HEK293 (cell line): ENCODE results near the gene PCP2.

Experiments
- CTCF ChIA-PET: fragments of 350-600 bp; formaldehyde crosslinking; extraction: SDS; loops from one replicate; lab custom pipeline; 2021; ENCODE audit warnings: antibody characterized with exemption; lab: Yijun Ruan, JAX
- POLR2A ChIA-PET: fragments of 300-600 bp; formaldehyde crosslinking; extraction: SDS; loops from one replicate; lab custom pipeline; 2020; ENCODE audit warnings: antibody characterized with exemption, inconsistent platforms; lab: Yijun Ruan, JAX
- H3K27ac ChIP-seq: fragments of 200-500 bp; sonication (Bioruptor generic); 2 replicates; pipeline ENCODE4 v1.5.1; 2014; ENCODE audit warnings: low read depth, low read length, control low read depth, inconsistent platforms; ENCODE audit errors: extremely low read depth
- H3K36me3 ChIP-seq, 2 experiments: fragments of 200-500 bp in 1 of 2; sonication (Bioruptor generic) in 1 of 2; 1 replicate in 1 of 2; 2 replicates in 1 of 2; pipeline ENCODE4 v1.5.1; 2014 to 2017; ENCODE audit warnings: inconsistent platforms in 2 of 2, low read length in 2 of 2; ENCODE audit not compliant: control insufficient read depth in 2 of 2, insufficient read depth in 1 of 2
- H3K4me1 ChIP-seq: fragments of 200-500 bp; sonication (Bioruptor generic); 2 replicates; pipeline ENCODE4 v1.5.1; 2014; ENCODE audit warnings: mild to moderate bottlenecking, low read length, inconsistent platforms; ENCODE audit not compliant: control insufficient read depth, insufficient read depth
- H3K4me3 ChIP-seq: 2 replicates; pipeline ENCODE4 v1.5.1; 2011; ENCODE audit warnings: low read depth, mild to moderate bottlenecking, control low read depth, low read length, moderate library complexity
- H3K9me3 ChIP-seq: fragments of 200-500 bp; sonication (Bioruptor generic); 2 replicates; pipeline ENCODE4 v1.5.1; 2014; ENCODE audit warnings: low read depth, low read length, inconsistent platforms; ENCODE audit not compliant: control insufficient read depth, insufficient read depth
- AEBP2 ChIP-seq: fragments of 450-650 bp; formaldehyde crosslinking; IDR thresholded peaks from 2 replicates; pipeline ENCODE4 v1.5.1; 2016; ENCODE audit warnings: missing biosample characterization, missing genetic modification characterization, borderline replicate concordance
- EGR2 ChIP-seq: fragments of 450-650 bp; formaldehyde crosslinking; IDR thresholded peaks from 2 replicates; pipeline ENCODE4 v1.5.1; 2016; ENCODE audit warnings: low read depth, missing biosample characterization, missing genetic modification characterization
- KLF1 ChIP-seq: fragments of 450-650 bp; formaldehyde crosslinking; IDR thresholded peaks from 2 replicates; pipeline ENCODE4 v1.5.1; 2016; ENCODE audit warnings: missing biosample characterization, missing genetic modification characterization
- PATZ1 ChIP-seq: fragments of 450-650 bp; formaldehyde crosslinking; IDR thresholded peaks from 2 replicates; pipeline ENCODE4 v1.5.1; 2016; ENCODE audit warnings: missing biosample characterization, missing genetic modification characterization
- PRDM4 ChIP-seq: fragments of 450-650 bp; formaldehyde crosslinking; IDR thresholded peaks from 2 replicates; pipeline ENCODE4 v1.5.1; 2017; ENCODE audit warnings: missing biosample characterization, missing genetic modification characterization
- ZBTB10 ChIP-seq: fragments of 450-650 bp; formaldehyde crosslinking; IDR thresholded peaks from 2 replicates; pipeline ENCODE4 v1.5.1; 2016; ENCODE audit warnings: missing biosample characterization, missing genetic modification characterization
- ZBTB11 ChIP-seq: fragments of 450-650 bp; formaldehyde crosslinking; conservative IDR thresholded peaks from 2 replicates; pipeline ENCODE4 v1.5.1; 2016; ENCODE audit warnings: low read depth, missing biosample characterization, missing genetic modification characterization
- ZBTB17 ChIP-seq: fragments of 450-650 bp; formaldehyde crosslinking; IDR thresholded peaks from 2 replicates; pipeline ENCODE4 v1.5.1; 2016; ENCODE audit warnings: missing biosample characterization, missing genetic modification characterization
- ZFHX2 ChIP-seq: fragments of 450-650 bp; formaldehyde crosslinking; conservative IDR thresholded peaks from 2 replicates; pipeline ENCODE4 v1.5.1; 2016; ENCODE audit warnings: missing biosample characterization, missing genetic modification characterization
- ZNF2 ChIP-seq: fragments of 450-650 bp; formaldehyde crosslinking; IDR thresholded peaks from 2 replicates; pipeline ENCODE4 v1.5.1; 2016; ENCODE audit warnings: missing biosample characterization, missing genetic modification characterization
- ZNF366 ChIP-seq: fragments of 450-650 bp; formaldehyde crosslinking; conservative IDR thresholded peaks from 2 replicates; pipeline ENCODE4 v1.5.1; 2016; ENCODE audit warnings: missing biosample characterization, missing genetic modification characterization
- ZNF423 ChIP-seq: fragments of 450-650 bp; formaldehyde crosslinking; IDR thresholded peaks from 2 replicates; pipeline ENCODE4 v1.5.1; 2016; ENCODE audit warnings: missing biosample characterization, missing genetic modification characterization
- ZNF530 ChIP-seq: fragments of 450-650 bp; formaldehyde crosslinking; IDR thresholded peaks from 2 replicates; pipeline ENCODE4 v1.5.1; 2016; ENCODE audit warnings: low read depth, missing biosample characterization, missing genetic modification characterization
- ZNF692 ChIP-seq: fragments of 450-650 bp; formaldehyde crosslinking; IDR thresholded peaks from 2 replicates; pipeline ENCODE4 v1.5.1; 2016; ENCODE audit warnings: missing biosample characterization, missing genetic modification characterization

PCP2 gene

GRCh38 chr19:7602240-7602934, 31.1 kb downstream of the PCP2 start (continued):
- TF ChIP-seq ZNF692 (tag by site-specific recombination): peak; percentile 29; the same call in 1 of the 2 replicates
- TF ChIP-seq PATZ1: no peak
- TF ChIP-seq AEBP2 (tag by site-specific recombination): no peak
- 0 out of 2 replicates have a peak, but pooled peaks have one; percentile 13 for TF ChIP-seq PRDM4 (tag by site-specific recombination)

- CTCF ChIA-PET: interaction anchor here (1.1 kb wide), 1 partner anchor 40 kb away, joined by 3 read pairs; no protein-coding TSS in a partner anchor
- Histone ChIP-seq H3K4me1 (peaks cover 8% of the 10 kb centered on the region), H3K36me3 (peaks cover 0 to 9% of the 10 kb centered on the region in 2 experiments; a peak in 2 of 3 replicates), H3K27ac (no peak overlapping the region), H3K4me3 (no peak overlapping the region), H3K9me3 (no peaks in the 10 kb centered on the region)
- TF ChIP-seq ZNF423 (tag by site-specific recombination) (no peak), ZBTB17 (tag by site-specific recombination) (peak; percentile 35; the same call in 1 of the 2 replicates), ZNF2 (no peak), ZNF530 (tag by site-specific recombination) (no peak), EGR2 (tag by site-specific recombination) (peak; percentile 61), ZBTB11 (no peak), KLF1 (tag by site-specific recombination) (peak; percentile 17; the same call in 1 of the 2 replicates), ZNF366 (tag by site-specific recombination) (peak; percentile 92), ZBTB10 (tag by site-specific recombination) (no peak), ZFHX2 (tag by site-specific recombination) (peak; percentile 67)
- TF ChIP-seq, all 188 proteins: peak for 5
- POLR2A ChIA-PET: interaction anchor here (0.6 kb wide), 1 partner anchor 16 kb away, joined by 3 read pairs; no protein-coding TSS in a partner anchor
Measured at GRCh38 chr19:7600721-7601120, 32.8 kb downstream of the PCP2 start.
